Neural progenitor cell (in vitro differentiated cells): ENCODE results near the gene PHF12. TPM values are rescaled to one million over a fixed set of nuclear protein-coding genes. Genes with fewer than 3 reads are reported as not detected.

Experiments used
- DNase-seq: peaks from one replicate; pipeline ENCODE4 v3.0.0-alpha.2; 2016; ENCODE audit warnings: low spot score
- H2AFZ ChIP-seq: fragments of 200-600 bp; sonication (generic); replicated peaks from 2 replicates; pipeline ENCODE4 v1.6.1; 2016; ENCODE audit warnings: antibody characterized with exemption
- H3F3A ChIP-seq: fragments of 200-600 bp; sonication (generic); 2 replicates; pipeline ENCODE4 v1.6.1; 2016; ENCODE audit warnings: antibody characterized with exemption, low read depth
- H3K27ac ChIP-seq: fragments of 200-600 bp; sonication (generic); 2 replicates; pipeline ENCODE4 v1.5.1; 2016; ENCODE audit warnings: mild to moderate bottlenecking
- H3K27me3 ChIP-seq: fragments of 200-600 bp; sonication (generic); 2 replicates; pipeline ENCODE4 v1.6.1; 2016; ENCODE audit warnings: mild to moderate bottlenecking, moderate library complexity
- H3K36me3 ChIP-seq: fragments of 200-600 bp; sonication (generic); 2 replicates; pipeline ENCODE4 v1.5.1; 2016
- H3K4me1 ChIP-seq: fragments of 200-600 bp; sonication (generic); 2 replicates; pipeline ENCODE4 v1.6.1; 2016; ENCODE audit warnings: mixed run types
- H3K4me2 ChIP-seq: fragments of 200-600 bp; sonication (generic); 2 replicates; pipeline ENCODE4 v1.6.1; 2016
- H3K4me3 ChIP-seq: fragments of 200-600 bp; sonication (generic); 2 replicates; pipeline ENCODE4 v1.5.1; 2016
- H3K79me2 ChIP-seq: fragments of 200-600 bp; sonication (generic); 2 replicates; pipeline ENCODE4 v1.6.1; 2016; ENCODE audit warnings: low read depth
- H3K9ac ChIP-seq: fragments of 200-600 bp; sonication (generic); 2 replicates; pipeline ENCODE4 v1.6.1; 2016
- H3K9me3 ChIP-seq: fragments of 200-600 bp; sonication (generic); 2 replicates; pipeline ENCODE4 v1.5.1; 2016; ENCODE audit warnings: low read depth
- H4K20me1 ChIP-seq: fragments of 200-600 bp; sonication (generic); 2 replicates; pipeline ENCODE4 v1.6.1; 2016; ENCODE audit warnings: low read depth
- H3K27ac Mint-ChIP-seq: 3 replicates; pipeline ENCODE4 v1.8.0; 2021; ENCODE audit warnings: mixed read lengths
- H3K27me3 Mint-ChIP-seq: 2 replicates; pipeline ENCODE4 v1.8.0; 2022; ENCODE audit warnings: low read depth, mild to moderate bottlenecking, inconsistent platforms, moderate library complexity, mixed read lengths; ENCODE audit not compliant: insufficient read depth
- H3K36me3 Mint-ChIP-seq: 3 replicates; pipeline ENCODE4 v1.8.0; 2021; ENCODE audit warnings: mixed read lengths
- H3K4me1 Mint-ChIP-seq: 3 replicates; pipeline ENCODE4 v1.8.0; 2021; ENCODE audit warnings: mixed read lengths
- H3K4me3 Mint-ChIP-seq: 3 replicates; pipeline ENCODE4 v1.8.0; 2021; ENCODE audit warnings: mild to moderate bottlenecking, moderate library complexity, mixed read lengths
- H3K9me3 Mint-ChIP-seq: 3 replicates; pipeline ENCODE4 v1.8.0; 2020; ENCODE audit warnings: mixed read lengths
- EZH2 ChIP-seq: fragments of 200-600 bp; sonication (generic); IDR thresholded peaks from 2 replicates; pipeline ENCODE4 v1.6.1; 2017; ENCODE audit warnings: antibody characterized with exemption, mild to moderate bottlenecking, moderate library complexity
- EZH2phosphoT487 ChIP-seq: fragments of 200-600 bp; sonication (generic); IDR thresholded peaks from 2 replicates; pipeline ENCODE4 v1.6.1; 2017; ENCODE audit warnings: antibody characterized with exemption
- total RNA-seq: library from RNA; depleted of rRNA; stranded (reverse); fragments of >200 nt; gene quantifications from 2 replicates; pipeline ENCODE4 v1.2.3, GENCODE V29; 2015; ENCODE audit warnings: low replicate concordance
- TF ChIP-seq, protein P1 (sequence below): fragments of 200-600 bp; sonication (generic); IDR thresholded peaks from 2 replicates; pipeline ENCODE4 v1.5.1; 2017; ENCODE audit warnings: antibody characterized with exemption, mild to moderate bottlenecking

Gene PHF12
- total RNA-seq, 1 donor from 2014 or later: 49.1 TPM

DNA sequence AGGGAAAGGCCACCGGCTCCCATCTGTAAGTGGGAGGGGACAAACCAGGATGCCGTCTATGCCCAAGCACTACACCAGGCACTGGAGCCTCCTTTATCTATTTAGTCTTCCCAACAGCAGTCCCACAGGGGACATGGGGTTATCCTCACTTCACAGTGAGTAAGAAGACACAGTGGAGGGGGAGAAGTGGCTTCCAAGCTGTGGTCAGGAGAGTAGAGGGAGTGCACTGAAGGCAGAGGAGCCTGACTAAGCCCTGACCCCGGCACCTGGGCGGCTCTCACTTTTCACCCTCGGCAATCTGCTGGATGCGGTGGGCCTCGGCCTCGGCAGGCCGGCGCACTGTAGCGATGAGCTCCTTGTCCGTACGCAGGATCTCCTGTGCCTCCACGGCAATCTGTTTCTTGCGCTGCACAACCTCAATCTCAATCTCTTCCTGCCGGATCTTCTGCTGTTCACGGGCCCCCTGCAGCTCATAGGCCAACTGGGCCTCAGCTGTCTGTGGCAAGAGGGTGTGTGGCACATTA is 69.7 kb downstream of the PHF12 start:
- H3K4me1 Mint-ChIP-seq: no peaks in the 10 kb centered on the region
- no peaks in the 10 kb centered on the region for H3K9me3 Mint-ChIP-seq
- Histone ChIP-seq H3K27ac (no peak overlapping the region), H3K79me2 (no peaks in the 10 kb centered on the region), H3K9ac (no peak overlapping the region), H3K36me3 (no peaks in the 10 kb centered on the region), H3K4me1 (no peaks in the 10 kb centered on the region), H3K27me3 (no peaks in the 10 kb centered on the region), H3K9me3 (no peaks in the 10 kb centered on the region), H2AFZ (no peak overlapping the region), H3F3A (no peaks in the 10 kb centered on the region), H3K4me3 (no peak overlapping the region), H3K4me2 (no peak overlapping the region), H4K20me1 (peaks cover 10% of the 10 kb centered on the region)
- no peak for TF ChIP-seq EZH2
- TF ChIP-seq, protein P1, sequence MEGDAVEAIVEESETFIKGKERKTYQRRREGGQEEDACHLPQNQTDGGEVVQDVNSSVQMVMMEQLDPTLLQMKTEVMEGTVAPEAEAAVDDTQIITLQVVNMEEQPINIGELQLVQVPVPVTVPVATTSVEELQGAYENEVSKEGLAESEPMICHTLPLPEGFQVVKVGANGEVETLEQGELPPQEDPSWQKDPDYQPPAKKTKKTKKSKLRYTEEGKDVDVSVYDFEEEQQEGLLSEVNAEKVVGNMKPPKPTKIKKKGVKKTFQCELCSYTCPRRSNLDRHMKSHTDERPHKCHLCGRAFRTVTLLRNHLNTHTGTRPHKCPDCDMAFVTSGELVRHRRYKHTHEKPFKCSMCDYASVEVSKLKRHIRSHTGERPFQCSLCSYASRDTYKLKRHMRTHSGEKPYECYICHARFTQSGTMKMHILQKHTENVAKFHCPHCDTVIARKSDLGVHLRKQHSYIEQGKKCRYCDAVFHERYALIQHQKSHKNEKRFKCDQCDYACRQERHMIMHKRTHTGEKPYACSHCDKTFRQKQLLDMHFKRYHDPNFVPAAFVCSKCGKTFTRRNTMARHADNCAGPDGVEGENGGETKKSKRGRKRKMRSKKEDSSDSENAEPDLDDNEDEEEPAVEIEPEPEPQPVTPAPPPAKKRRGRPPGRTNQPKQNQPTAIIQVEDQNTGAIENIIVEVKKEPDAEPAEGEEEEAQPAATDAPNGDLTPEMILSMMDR: no peak
- no peak for TF ChIP-seq EZH2phosphoT487
- no peak overlapping the region for H3K4me3 Mint-ChIP-seq
- peaks cover 7% of the 10 kb centered on the region for H3K27me3 Mint-ChIP-seq
- no peak for DNase-seq
- no peak overlapping the region for H3K27ac Mint-ChIP-seq
- H3K36me3 Mint-ChIP-seq: peaks cover 27% of the 10 kb centered on the region

DNA sequence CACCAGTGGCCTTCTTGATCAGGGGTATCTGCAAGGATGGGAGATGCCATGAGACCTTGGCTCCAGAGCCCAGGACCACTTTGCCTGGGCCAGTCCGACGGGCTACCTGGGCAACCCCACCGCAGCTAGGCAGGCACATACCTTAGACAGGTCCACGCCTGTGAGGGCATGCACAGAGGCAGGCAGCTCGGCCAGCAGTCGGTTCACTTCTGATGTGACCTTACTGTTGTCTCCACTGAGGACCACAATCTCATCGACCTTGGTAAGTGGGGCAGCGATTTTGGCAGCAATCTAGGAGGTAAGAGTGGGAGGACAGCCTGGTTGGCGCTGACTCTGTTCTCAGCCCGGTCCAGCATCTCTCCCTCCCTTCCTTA is 70.8 kb downstream of the PHF12 start:
- no peak overlapping the region for H3K9ac ChIP-seq
- H3K27me3 ChIP-seq: no peaks in the 10 kb centered on the region
- H3F3A ChIP-seq: peaks cover 4% of the 10 kb centered on the region
- no peaks in the 10 kb centered on the region for H3K79me2 ChIP-seq
- no peak overlapping the region for H3K4me2 ChIP-seq
- H3K9me3 ChIP-seq: no peaks in the 10 kb centered on the region
- H3K4me1 ChIP-seq: no peaks in the 10 kb centered on the region
- TF ChIP-seq EZH2: no peak
- no peak for TF ChIP-seq EZH2phosphoT487
- TF ChIP-seq, protein P1: no peak
- H4K20me1 ChIP-seq: peaks cover 1% of the 10 kb centered on the region
- Mint-ChIP-seq H3K36me3 (peaks cover 27% of the 10 kb centered on the region), H3K27ac (no peak overlapping the region), H3K9me3 (no peaks in the 10 kb centered on the region), H3K4me1 (no peaks in the 10 kb centered on the region), H3K27me3 (peaks cover 5% of the 10 kb centered on the region), H3K4me3 (no peak overlapping the region)
- H3K27ac ChIP-seq: no peak overlapping the region
- no peak for DNase-seq
- no peaks in the 10 kb centered on the region for H3K36me3 ChIP-seq
- no peak overlapping the region for H2AFZ ChIP-seq
- no peak overlapping the region for H3K4me3 ChIP-seq

DNA sequence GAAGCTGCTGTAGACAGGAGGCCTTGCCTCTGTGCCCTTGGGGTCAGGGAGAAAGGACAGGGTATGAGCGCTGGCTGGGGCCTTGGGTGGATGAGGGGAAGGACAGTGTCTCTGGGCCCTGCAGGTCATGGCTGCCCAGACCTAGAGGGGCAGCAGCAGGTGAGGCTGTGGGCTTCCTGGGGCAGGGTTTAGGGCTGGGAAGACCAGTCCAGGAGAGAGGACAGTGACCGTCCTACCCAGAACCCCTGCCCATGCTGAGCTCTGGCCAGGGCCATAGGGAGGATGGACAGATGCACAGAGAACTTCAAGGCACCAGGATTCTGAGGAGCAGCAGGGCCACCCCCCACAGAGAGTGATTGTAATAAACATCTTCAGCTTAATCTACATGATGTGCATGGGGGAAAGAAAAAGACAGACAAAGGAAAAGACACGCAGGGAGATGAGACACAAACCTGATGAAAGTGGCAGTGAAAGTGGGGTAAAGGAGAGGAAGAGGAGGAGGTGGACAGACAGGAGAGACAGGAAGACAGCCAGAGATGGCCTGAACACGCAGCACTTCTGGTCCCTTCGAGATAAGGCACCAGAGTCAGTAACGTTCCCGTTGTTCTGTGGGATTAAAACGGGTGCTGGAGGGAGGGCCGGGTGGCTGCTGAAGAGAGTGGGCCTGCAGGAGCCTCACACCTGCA is 71.3 kb downstream of the PHF12 start:
- Histone ChIP-seq H3K27me3 (no peaks in the 10 kb centered on the region), H3K9ac (no peak overlapping the region), H3K4me3 (no peak overlapping the region), H4K20me1 (no peaks in the 10 kb centered on the region), H3K36me3 (no peaks in the 10 kb centered on the region), H3K4me2 (no peak overlapping the region), H2AFZ (no peak overlapping the region), H3K4me1 (no peaks in the 10 kb centered on the region), H3K79me2 (no peaks in the 10 kb centered on the region), H3F3A (peaks cover 4% of the 10 kb centered on the region), H3K27ac (no peak overlapping the region), H3K9me3 (no peaks in the 10 kb centered on the region)
- H3K9me3 Mint-ChIP-seq: no peaks in the 10 kb centered on the region
- H3K4me3 Mint-ChIP-seq: no peak overlapping the region
- no peaks in the 10 kb centered on the region for H3K4me1 Mint-ChIP-seq
- no peak for DNase-seq
- TF ChIP-seq, protein P1: no peak
- TF ChIP-seq EZH2phosphoT487 (no peak), EZH2 (no peak)
- H3K27me3 Mint-ChIP-seq: peaks cover 5% of the 10 kb centered on the region
- no peak overlapping the region for H3K27ac Mint-ChIP-seq
- H3K36me3 Mint-ChIP-seq: peaks cover 25% of the 10 kb centered on the region
